Astrocyte (in vitro differentiated cells and primary cell): Measurements from ENCODE around the gene PRPF4. TPM values are rescaled to one million over a fixed set of nuclear protein-coding genes. Genes with fewer than 3 reads are reported as not detected.

Experiments
- DNase-seq: peaks from one replicate; pipeline ENCODE4 v3.0.0-alpha.2; 2010; ENCODE audit warnings: low read depth
- FAIRE-seq: peaks from 2 replicates; lab custom pipeline; 2011; peaks lifted over from hg19 to GRCh38; lab: Jason Lieb, UNC
- H2AFZ ChIP-seq: 2 replicates; pipeline ENCODE4 v1.6.0; 2012; ENCODE audit warnings: low read depth, low read length, inconsistent platforms
- H3K27ac ChIP-seq: 2 replicates; pipeline ENCODE4 v1.5.1; 2011; ENCODE audit warnings: low read depth, low read length, inconsistent platforms
- H3K27me3 ChIP-seq: 2 replicates; pipeline ENCODE4 v1.6.0; 2011; ENCODE audit warnings: low read length, inconsistent platforms; ENCODE audit not compliant: insufficient read depth
- H3K36me3 ChIP-seq: 2 replicates; pipeline ENCODE4 v1.5.1; 2011; ENCODE audit warnings: low read length, inconsistent platforms; ENCODE audit not compliant: insufficient read depth
- H3K4me1 ChIP-seq: 2 replicates; pipeline ENCODE4 v1.5.1; 2011; ENCODE audit warnings: low read length, inconsistent platforms; ENCODE audit not compliant: insufficient read depth
- H3K4me2 ChIP-seq: 2 replicates; pipeline ENCODE4 v1.6.0; 2012; ENCODE audit warnings: low read length, inconsistent platforms
- H3K4me3 ChIP-seq: 2 replicates; pipeline ENCODE4 v1.5.1; 2011; ENCODE audit warnings: low read depth, mild to moderate bottlenecking, low read length, inconsistent platforms; ENCODE audit not compliant: insufficient read depth
- H3K79me2 ChIP-seq: 2 replicates; pipeline ENCODE4 v1.6.0; 2012; ENCODE audit warnings: mild to moderate bottlenecking, low read length, inconsistent platforms; ENCODE audit not compliant: insufficient read depth
- H3K9ac ChIP-seq: 2 replicates; pipeline ENCODE4 v1.6.0; 2012; ENCODE audit warnings: mild to moderate bottlenecking, low read length, inconsistent platforms
- H3K9me3 ChIP-seq: 2 replicates; pipeline ENCODE4 v1.5.1; 2012; ENCODE audit warnings: low read depth, mild to moderate bottlenecking, low read length, inconsistent platforms; ENCODE audit not compliant: insufficient read depth
- H4K20me1 ChIP-seq: 2 replicates; pipeline ENCODE4 v1.6.0; 2012; ENCODE audit warnings: low read length, inconsistent platforms; ENCODE audit not compliant: insufficient read depth
- H3K27ac Mint-ChIP-seq: one replicate; pipeline ENCODE4 v1.8.0; 2021; ENCODE audit warnings: mild to moderate bottlenecking, mixed read lengths; ENCODE audit not compliant: unreplicated experiment
- H3K27me3 Mint-ChIP-seq: one replicate; pipeline ENCODE4 v1.8.0; 2021; ENCODE audit warnings: low read depth, mixed read lengths; ENCODE audit not compliant: unreplicated experiment
- H3K36me3 Mint-ChIP-seq: one replicate; pipeline ENCODE4 v1.8.0; 2021; ENCODE audit warnings: low read depth, mixed read lengths; ENCODE audit not compliant: unreplicated experiment
- H3K4me1 Mint-ChIP-seq: one replicate; pipeline ENCODE4 v1.8.0; 2021; ENCODE audit warnings: low read depth, mixed read lengths; ENCODE audit not compliant: unreplicated experiment
- H3K4me3 Mint-ChIP-seq: one replicate; pipeline ENCODE4 v1.8.0; 2021; ENCODE audit warnings: mild to moderate bottlenecking, moderate library complexity, mixed read lengths; ENCODE audit not compliant: unreplicated experiment
- H3K9me3 Mint-ChIP-seq: one replicate; pipeline ENCODE4 v1.8.0; 2021; ENCODE audit warnings: mild to moderate bottlenecking, mixed read lengths; ENCODE audit not compliant: unreplicated experiment
- EZH2 ChIP-seq: IDR thresholded peaks from 2 replicates; pipeline ENCODE4 v1.6.1; 2012; ENCODE audit warnings: mild to moderate bottlenecking, low read length, inconsistent platforms; ENCODE audit not compliant: insufficient read depth
- total RNA-seq: library from RNA; stranded (reverse); gene quantifications from 2 replicates; pipeline ENCODE4 v1.2.1, GENCODE V29; 2021
- TF ChIP-seq, protein P1 (sequence below): IDR thresholded peaks from 2 replicates; pipeline ENCODE4 v1.5.1; 2011; ENCODE audit warnings: low read depth, mild to moderate bottlenecking, inconsistent platforms, low read length, moderate library complexity; ENCODE audit not compliant: insufficient read depth

Gene PRPF4
- total RNA-seq, 1 donor from 2014 or later, result 33.4 TPM

DNA sequence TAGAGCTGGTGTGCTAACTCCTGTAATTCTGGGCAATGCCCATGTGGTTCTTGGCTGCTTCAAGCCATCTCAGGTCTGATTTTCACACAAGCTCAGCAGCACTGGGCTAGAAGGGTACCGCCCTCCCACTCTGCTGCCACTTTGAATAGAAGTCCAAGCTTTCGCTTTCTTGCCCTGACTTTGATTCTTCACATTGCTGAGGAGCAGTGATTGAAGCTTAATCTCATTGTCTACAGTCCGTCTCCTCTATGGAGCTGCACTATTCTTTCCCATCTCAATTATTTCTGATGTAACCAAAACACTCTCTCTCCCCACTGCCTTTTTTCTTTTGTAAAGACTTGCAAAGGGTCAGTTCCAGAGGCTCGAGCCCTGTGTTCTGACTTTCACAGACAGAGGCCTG lies 40.6 kb downstream of the PRPF4 start:
- H3K4me3 Mint-ChIP-seq, result no peak overlapping the region
- Histone ChIP-seq H2AFZ (no peak overlapping the region), H4K20me1 (no peaks in the 10 kb centered on the region), H3K4me1 (no peaks in the 10 kb centered on the region), H3K4me3 (no peak overlapping the region), H3K79me2 (no peaks in the 10 kb centered on the region), H3K27ac (no peak overlapping the region), H3K9ac (no peak overlapping the region), H3K4me2 (no peak overlapping the region), H3K9me3 (no peaks in the 10 kb centered on the region), H3K27me3 (no peaks in the 10 kb centered on the region), H3K36me3 (no peaks in the 10 kb centered on the region)
- H3K36me3 Mint-ChIP-seq, result peaks cover 3% of the 10 kb centered on the region
- no peaks in the 10 kb centered on the region for H3K4me1 Mint-ChIP-seq
- DNase-seq, result no peak
- no peak for TF ChIP-seq EZH2
- TF ChIP-seq, protein P1, sequence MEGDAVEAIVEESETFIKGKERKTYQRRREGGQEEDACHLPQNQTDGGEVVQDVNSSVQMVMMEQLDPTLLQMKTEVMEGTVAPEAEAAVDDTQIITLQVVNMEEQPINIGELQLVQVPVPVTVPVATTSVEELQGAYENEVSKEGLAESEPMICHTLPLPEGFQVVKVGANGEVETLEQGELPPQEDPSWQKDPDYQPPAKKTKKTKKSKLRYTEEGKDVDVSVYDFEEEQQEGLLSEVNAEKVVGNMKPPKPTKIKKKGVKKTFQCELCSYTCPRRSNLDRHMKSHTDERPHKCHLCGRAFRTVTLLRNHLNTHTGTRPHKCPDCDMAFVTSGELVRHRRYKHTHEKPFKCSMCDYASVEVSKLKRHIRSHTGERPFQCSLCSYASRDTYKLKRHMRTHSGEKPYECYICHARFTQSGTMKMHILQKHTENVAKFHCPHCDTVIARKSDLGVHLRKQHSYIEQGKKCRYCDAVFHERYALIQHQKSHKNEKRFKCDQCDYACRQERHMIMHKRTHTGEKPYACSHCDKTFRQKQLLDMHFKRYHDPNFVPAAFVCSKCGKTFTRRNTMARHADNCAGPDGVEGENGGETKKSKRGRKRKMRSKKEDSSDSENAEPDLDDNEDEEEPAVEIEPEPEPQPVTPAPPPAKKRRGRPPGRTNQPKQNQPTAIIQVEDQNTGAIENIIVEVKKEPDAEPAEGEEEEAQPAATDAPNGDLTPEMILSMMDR, result no peak
- H3K27ac Mint-ChIP-seq, result no peak overlapping the region
- H3K9me3 Mint-ChIP-seq, result peaks cover 6% of the 10 kb centered on the region
- peaks cover 15% of the 10 kb centered on the region for H3K27me3 Mint-ChIP-seq
- no peak for FAIRE-seq

DNA sequence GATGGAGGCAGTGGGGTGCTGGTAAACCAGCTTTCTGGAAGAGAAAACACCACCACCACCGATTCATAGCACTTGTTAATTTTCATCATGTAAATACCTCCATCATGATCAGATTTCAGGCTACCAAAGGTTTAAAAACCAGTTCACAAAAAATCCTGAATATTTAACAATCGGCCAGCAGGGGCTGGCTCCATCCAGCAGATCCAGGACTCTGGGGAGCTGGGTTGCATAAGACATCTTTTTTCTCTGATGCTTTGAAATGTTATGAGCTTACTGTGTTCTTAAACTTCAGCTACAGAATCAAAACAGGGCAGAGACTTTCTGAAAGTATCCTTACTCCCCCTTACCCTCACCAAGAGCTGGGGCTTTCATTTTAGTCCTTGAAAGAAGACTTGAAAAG lies 42.3 kb downstream of the PRPF4 start:
- Mint-ChIP-seq H3K27me3 (peaks cover 16% of the 10 kb centered on the region), H3K27ac (no peak overlapping the region), H3K9me3 (peaks cover 6% of the 10 kb centered on the region), H3K4me3 (no peak overlapping the region), H3K36me3 (peaks cover 7% of the 10 kb centered on the region), H3K4me1 (no peaks in the 10 kb centered on the region)
- H2AFZ ChIP-seq, result no peak overlapping the region
- no peak overlapping the region for H3K9ac ChIP-seq
- no peak for DNase-seq
- H3K27ac ChIP-seq, result no peak overlapping the region
- H3K36me3 ChIP-seq, result no peaks in the 10 kb centered on the region
- no peaks in the 10 kb centered on the region for H3K9me3 ChIP-seq
- no peak for FAIRE-seq
- H3K79me2 ChIP-seq, result no peaks in the 10 kb centered on the region
- no peak for TF ChIP-seq EZH2
- TF ChIP-seq, protein P1, result peak; percentile 18
- H3K4me1 ChIP-seq, result no peaks in the 10 kb centered on the region
- H3K4me3 ChIP-seq, result no peak overlapping the region
- no peak overlapping the region for H3K4me2 ChIP-seq
- H4K20me1 ChIP-seq, result no peaks in the 10 kb centered on the region
- H3K27me3 ChIP-seq, result no peaks in the 10 kb centered on the region

DNA sequence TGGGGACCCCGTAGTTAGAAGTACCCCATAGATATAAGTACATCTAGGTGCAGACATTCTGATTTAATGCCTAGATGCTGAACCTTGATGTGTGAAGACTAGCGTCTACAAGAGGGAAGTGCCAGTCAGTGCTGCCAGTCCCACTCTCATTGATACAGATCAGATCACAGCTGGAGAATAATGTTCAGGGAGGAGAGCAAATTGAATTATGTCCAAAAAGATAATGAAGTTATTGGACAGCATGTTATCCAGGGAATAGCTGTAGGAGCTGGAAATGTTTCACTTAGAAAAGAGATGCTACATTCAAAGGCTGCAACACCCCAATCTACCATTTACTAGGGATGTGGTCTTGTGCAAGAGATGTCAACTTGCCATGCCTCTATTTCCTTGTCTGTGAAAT lies 43.6 kb downstream of the PRPF4 start:
- Mint-ChIP-seq H3K27ac (no peak overlapping the region), H3K27me3 (peaks cover 17% of the 10 kb centered on the region), H3K4me3 (no peak overlapping the region), H3K36me3 (peaks cover 7% of the 10 kb centered on the region), H3K4me1 (no peaks in the 10 kb centered on the region), H3K9me3 (peaks cover 6% of the 10 kb centered on the region)
- Histone ChIP-seq H4K20me1 (no peaks in the 10 kb centered on the region), H3K27ac (no peak overlapping the region), H3K4me2 (no peak overlapping the region), H2AFZ (no peak overlapping the region), H3K9me3 (no peaks in the 10 kb centered on the region), H3K4me1 (no peaks in the 10 kb centered on the region), H3K27me3 (no peaks in the 10 kb centered on the region), H3K36me3 (no peaks in the 10 kb centered on the region), H3K9ac (no peak overlapping the region), H3K4me3 (no peak overlapping the region), H3K79me2 (no peaks in the 10 kb centered on the region)
- TF ChIP-seq, protein P1, result no peak
- TF ChIP-seq EZH2, result no peak
- no peak for FAIRE-seq
- no peak for DNase-seq
